Measurements from ENCODE around the gene FNIP2.

GRCh38 chr4:158801677-158802076, 32.9 kb downstream of the FNIP2 start:
- no peak for TF ChIP-seq CTCF (IDR thresholded peaks at IDR 0.05)
- TF ChIP-seq POLR2A (IDR thresholded peaks at IDR 0.05): no peak
